NCI-H524 treated with DMSO at 0.1 percent for 48 hours (cell line): ENCODE measurements around the gene FGF8.

ENCODE experiments used
- DNase-seq: peaks from one replicate; lab custom pipeline; 2025; lab: John Stamatoyannopoulos, UW

Gene FGF8

DNA sequence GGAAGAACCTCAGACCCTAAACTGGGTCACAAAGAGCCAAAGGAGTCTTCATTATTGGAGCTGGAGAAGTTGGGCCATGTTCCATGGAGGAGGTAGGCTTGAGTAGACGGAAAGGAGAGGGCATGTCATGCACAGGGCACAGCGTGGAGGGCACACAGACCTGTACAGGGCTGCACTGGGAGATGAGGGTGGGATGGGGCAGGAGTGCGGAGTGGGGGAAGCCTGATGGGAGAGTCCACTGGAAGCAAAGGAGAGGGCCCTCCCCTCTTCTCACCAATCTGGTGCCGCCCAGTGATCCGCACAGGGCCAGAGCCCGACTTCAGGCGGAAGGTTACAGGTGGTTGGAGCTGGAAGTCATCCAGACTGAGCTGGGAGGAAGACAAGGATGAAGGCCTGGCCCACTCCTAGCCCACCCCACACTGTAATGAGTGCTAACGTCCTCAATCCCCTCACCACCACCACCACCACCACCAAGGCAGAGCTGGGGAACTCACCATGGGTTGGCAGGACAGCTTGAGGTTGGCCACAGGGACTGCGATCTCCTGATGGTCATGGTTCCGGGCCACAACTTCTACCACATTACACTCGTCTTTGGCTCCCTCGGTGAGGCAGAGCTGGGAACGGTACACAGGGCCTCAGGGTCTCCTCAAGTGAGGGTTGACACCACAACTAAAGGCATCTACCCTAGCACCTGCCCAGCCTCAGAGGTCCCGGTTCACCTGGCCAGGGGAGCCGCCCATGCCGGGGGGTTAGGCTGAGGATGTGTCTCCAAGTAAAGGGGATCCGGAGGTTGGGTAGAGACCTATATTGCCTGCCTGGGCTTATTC lies 6.3 kb upstream of the FGF8 start:
- no peak for DNase-seq

DNA sequence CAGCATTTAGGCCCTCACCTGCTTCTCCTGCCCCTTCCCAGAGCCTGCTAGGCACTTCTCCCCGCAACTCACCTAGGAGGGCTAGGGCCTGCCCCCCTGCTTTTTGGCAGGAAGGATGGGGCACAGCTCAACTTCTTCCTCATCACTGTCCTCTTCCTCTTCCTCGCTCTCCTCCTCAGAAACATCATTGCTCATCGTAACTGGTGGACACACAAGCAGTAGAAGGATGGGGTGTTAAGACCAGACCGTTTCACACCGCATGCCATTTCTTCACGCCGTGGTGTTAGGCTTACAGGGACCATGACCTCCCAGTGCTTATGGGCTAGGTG lies 5.7 kb upstream of the FGF8 start:
- DNase-seq, result no peak

- DNase-seq, result peak; percentile 28
Measured at GRCh38 chr10:101780818-101781654, 5.1 kb upstream of the FGF8 start.

GRCh38 chr10:101780187-101780817 lies 4.4 kb upstream of the FGF8 start:
- DNase-seq, result no peak

DNA sequence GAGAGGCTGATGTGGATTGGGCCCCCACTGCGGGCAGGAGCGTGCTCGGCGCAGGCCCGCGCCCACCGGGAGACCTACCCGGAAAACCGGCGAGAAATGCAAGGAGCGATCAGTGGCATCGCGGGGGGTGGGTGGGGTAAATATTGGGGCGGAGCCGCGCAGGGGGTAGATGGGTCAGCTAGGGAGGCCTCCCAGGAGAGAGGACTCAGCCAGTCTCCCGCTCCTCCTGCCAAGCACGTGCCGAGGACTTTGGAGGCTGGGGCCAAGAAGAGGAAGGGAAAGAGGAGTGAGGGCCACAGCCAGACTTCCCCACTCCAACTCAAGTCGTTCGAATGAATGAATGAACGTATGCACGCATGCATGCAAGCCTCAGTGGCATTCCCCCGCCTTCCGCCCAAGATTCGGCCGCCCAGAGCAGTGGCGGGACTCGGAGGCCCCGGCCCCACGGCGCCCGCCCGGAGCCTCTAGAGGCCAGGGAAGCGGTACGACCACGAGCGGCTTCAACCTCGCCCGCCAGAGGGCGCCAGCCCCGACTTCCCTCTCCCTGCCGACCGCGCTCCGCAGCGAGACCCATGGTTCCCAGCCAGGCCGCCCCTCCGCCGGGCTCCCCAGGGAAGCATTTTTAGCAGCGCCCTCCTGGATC lies 3.8 kb upstream of the FGF8 start:
- DNase-seq, result no peak

GRCh38 chr10:101778781-101779543 lies 3.0 kb upstream of the FGF8 start:
- no peak for DNase-seq

DNA sequence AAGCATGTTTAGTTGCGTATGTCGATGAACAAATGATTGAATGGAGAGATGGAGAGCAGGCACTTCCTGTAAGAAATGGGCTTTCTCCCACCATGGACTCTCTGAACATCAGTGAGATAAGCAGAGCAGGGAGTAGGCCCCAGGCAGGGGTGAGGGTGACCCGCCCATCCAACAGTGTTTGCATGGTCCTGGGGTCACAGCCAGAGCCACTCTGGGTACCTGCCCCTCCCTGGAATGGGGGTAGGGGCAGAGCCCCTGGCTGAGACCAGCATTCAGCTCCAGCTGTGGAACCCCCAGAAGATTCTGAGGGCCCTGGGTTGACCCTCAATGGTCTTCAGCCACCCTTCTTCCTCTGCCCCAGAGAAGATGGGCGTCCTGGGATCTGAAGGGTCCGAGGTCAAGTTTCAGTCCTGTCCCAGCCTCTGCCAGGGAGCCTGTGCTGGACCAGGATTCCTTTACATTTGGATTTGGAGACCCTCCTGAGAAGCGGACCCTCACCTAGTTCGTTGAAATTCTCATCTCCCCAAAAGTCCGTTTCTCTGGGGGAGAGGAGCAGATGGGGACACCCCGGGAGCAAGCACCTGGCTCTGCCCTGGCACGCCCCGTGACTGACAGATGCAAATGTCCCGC lies 2.4 kb upstream of the FGF8 start:
- DNase-seq, result no peak

DNA sequence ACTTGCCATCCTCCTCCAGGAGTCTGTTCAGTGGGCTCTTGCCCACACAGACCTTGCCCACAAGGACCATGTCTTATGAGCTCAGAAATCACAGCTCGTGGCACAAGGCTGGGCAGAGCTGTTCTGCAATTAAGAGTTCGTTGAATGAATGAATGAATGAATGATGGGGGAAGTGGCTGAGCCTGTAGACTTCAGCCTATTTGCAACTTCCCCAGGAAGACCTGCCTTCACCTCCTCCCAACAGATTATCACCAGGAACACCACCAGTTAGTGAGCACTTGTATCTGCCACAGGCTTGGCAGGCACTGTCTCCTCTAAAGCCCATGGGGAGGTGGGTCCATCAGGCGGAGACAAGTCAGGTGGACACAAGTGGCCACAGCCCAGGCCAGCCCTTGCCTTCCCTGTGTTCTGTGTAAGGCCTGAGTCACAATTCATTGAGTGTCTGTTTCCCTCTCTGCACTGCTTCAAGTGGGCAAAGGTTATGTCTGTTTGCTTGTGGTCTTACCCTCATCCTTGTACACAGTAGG lies 1.8 kb upstream of the FGF8 start:
- DNase-seq, result no peak

- no peak for DNase-seq
Measured at GRCh38 chr10:101776161-101776817, 375 bp upstream of the FGF8 start.

GRCh38 chr10:101774589-101775272 lies 1.2 kb downstream of the FGF8 start:
- no peak for DNase-seq

DNA sequence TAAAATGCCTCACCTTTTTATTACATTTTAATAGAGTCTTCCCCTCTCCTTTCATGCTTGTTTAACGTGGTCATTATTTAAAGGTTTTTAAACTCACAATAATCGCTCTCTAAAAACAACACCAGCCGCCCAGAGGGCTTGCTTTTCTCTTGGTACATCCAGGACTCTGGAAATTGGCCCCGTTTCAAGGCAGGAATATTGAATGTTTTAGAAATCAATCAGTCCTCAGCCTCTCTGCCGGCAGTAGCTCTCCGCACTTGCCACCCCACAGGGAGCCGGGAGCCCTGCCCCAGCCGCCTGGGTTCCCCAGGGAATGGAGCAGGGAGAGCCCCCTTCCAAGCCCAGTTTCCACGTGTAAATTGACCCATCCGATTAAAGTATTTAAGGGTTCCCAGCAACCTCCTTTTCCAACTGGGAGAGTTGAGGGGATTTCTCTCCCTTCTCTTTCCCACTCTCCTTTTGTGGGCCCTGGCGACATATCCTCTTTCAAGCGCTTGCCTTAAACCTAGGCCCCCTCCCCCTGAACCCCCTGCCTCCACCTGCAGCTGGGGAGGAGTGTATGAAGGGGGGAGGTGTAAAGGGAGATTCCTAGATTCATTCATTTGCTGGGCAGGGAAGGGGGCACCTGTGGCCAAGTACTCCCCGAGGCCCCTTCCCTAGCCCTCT lies 1.9 kb downstream of the FGF8 start:
- no peak for DNase-seq

GRCh38 chr10:101772895-101773761 lies 2.8 kb downstream of the FGF8 start:
- no peak for DNase-seq

- DNase-seq, result no peak
Measured at GRCh38 chr10:101772017-101772894, 3.7 kb downstream of the FGF8 start.

- DNase-seq, result no peak
Measured at GRCh38 chr10:101771380-101771779, 4.5 kb downstream of the FGF8 start.

DNA sequence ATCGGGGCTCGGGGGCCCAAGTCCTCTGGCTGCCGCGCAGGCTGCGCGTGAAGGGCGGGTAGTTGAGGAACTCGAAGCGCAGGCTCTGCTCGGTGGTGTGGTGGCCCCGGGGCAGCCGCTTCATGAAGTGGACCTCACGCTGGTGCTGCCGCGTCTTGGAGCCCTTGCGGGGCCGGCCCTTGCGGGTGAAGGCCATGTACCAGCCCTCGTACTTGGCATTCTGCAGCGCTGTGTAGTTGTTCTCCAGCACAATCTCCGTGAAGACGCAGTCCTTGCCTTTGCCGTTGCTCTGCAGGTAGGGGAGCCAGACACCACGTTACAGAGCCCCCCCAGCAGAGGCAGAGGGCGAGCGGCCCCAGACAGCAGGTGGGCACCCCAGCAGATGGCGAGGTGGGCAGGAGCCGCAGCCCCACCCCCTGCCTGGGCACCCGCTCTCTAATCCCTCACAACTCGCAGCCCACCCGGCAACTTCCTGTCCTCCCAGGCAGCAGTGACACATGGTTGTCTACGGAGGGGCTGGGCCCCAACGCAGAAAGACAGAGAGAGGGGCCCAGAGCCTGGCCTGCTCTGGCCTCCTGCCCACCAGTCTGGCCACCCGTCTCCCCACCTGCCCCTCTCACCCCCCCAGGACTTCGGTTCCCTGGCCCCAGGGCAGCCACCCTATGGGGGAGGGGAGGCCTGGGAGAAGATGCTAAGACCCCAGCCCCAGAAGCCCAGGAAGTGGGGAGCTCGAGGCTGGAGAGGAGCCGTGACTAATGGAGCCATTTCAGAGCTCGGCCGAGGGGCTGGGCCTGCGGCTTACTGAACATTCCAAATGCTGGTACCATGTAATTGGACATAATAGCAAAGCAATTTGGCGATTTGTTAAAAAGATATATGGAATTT lies 5.3 kb downstream of the FGF8 start:
- no peak for DNase-seq

- DNase-seq, result no peak
Measured at GRCh38 chr10:101769541-101770180, 6.3 kb downstream of the FGF8 start.
